ENCODE measurements around the gene MAST4. TPM values are rescaled to one million over a fixed set of nuclear protein-coding genes. Genes with fewer than 3 reads are reported as not detected.

The MAST4 gene
- total RNA-seq, 1 experiment from 2014 or later, result 10.9 TPM

DNA sequence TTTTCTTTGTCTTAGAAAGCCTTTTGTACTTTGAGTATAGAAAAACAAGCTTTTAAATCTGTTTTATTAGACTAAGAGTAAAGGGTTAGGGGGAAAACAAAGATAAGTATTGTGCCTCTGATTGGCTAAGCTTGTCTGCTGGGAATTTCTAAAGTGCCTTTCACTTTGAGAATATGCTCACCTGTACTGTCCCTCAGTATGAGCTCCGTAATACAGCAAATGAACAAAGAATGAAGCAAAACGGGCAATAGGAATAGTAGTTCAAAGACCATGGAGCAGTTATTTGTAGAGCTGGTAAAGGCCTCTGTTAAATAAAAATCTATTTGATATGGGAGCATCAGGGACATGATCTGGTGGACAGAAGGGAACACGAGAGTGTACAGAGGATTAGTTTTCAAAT, 277.8 kb downstream of the MAST4 start:
- CTCF ChIA-PET, result interaction anchor here (0.8 to 1.0 kb wide), 2 partner anchors 11 to 267 kb away, joined by 3 read pairs; no protein-coding TSS in a partner anchor
- intact Hi-C loops (cut with micrococcal nuclease; ENCODE audit: unreplicated experiment), result no loop called here

DNA sequence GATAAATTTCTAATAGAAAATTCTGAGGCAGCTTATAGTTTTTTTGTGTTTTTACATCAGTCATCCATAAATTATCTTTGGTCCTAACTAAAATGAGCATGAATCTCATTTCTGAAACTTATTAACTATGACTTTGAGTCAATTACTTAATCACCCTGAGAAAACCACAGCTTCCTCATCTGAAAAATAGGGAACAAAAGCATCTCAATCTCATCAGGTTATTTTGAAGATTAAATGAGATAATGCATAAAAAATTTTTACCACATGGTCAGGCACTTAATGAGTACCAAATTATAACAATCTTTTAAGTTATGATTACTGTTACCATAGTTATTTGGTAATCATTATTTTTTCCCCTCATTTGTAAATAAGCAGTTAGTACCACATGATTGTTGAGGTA, 279.1 kb downstream of the MAST4 start:
- no peak for DNase-seq
- CTCF ChIA-PET, result no interaction called here
- no TSS peak for BruUV-seq (replicated peaks)
- Mint-ChIP-seq H3K36me3 (ENCODE audit: insufficient read depth, unreplicated experiment) (no peaks in the 10 kb centered on the region), H3K27ac (ENCODE audit: unreplicated experiment) (no peak overlapping the region), H3K27me3 (ENCODE audit: unreplicated experiment) (no peaks in the 10 kb centered on the region), H3K9me3 (ENCODE audit: low read depth, unreplicated experiment) (no peaks in the 10 kb centered on the region), H3K4me1 (ENCODE audit: low read depth, unreplicated experiment) (peaks cover 48% of the 10 kb centered on the region), H3K4me3 (ENCODE audit: low read depth, unreplicated experiment) (no peak overlapping the region)
- intact Hi-C loops (cut with micrococcal nuclease; ENCODE audit: unreplicated experiment), result loop anchor here (5.0 kb wide), 1 partner anchor 127 kb away; no protein-coding TSS in a partner anchor
- TF ChIP-seq, protein P1, sequence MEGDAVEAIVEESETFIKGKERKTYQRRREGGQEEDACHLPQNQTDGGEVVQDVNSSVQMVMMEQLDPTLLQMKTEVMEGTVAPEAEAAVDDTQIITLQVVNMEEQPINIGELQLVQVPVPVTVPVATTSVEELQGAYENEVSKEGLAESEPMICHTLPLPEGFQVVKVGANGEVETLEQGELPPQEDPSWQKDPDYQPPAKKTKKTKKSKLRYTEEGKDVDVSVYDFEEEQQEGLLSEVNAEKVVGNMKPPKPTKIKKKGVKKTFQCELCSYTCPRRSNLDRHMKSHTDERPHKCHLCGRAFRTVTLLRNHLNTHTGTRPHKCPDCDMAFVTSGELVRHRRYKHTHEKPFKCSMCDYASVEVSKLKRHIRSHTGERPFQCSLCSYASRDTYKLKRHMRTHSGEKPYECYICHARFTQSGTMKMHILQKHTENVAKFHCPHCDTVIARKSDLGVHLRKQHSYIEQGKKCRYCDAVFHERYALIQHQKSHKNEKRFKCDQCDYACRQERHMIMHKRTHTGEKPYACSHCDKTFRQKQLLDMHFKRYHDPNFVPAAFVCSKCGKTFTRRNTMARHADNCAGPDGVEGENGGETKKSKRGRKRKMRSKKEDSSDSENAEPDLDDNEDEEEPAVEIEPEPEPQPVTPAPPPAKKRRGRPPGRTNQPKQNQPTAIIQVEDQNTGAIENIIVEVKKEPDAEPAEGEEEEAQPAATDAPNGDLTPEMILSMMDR (IDR thresholded peaks at IDR 0.05; ENCODE audit: unreplicated experiment), result no peak

More for the DNA sequence above, 277.8 kb downstream of the MAST4 start:
- TF ChIP-seq, protein P1 (IDR thresholded peaks at IDR 0.05; ENCODE audit: unreplicated experiment), result no peak
- Mint-ChIP-seq H3K4me1 (ENCODE audit: low read depth, unreplicated experiment) (peaks cover 43% of the 10 kb centered on the region), H3K27ac (ENCODE audit: unreplicated experiment) (no peak overlapping the region), H3K36me3 (ENCODE audit: insufficient read depth, unreplicated experiment) (no peaks in the 10 kb centered on the region), H3K4me3 (ENCODE audit: low read depth, unreplicated experiment) (no peak overlapping the region), H3K27me3 (ENCODE audit: unreplicated experiment) (no peaks in the 10 kb centered on the region), H3K9me3 (ENCODE audit: low read depth, unreplicated experiment) (no peaks in the 10 kb centered on the region)
- DNase-seq, result no peak
- BruUV-seq (replicated peaks), result no TSS peak

DNA sequence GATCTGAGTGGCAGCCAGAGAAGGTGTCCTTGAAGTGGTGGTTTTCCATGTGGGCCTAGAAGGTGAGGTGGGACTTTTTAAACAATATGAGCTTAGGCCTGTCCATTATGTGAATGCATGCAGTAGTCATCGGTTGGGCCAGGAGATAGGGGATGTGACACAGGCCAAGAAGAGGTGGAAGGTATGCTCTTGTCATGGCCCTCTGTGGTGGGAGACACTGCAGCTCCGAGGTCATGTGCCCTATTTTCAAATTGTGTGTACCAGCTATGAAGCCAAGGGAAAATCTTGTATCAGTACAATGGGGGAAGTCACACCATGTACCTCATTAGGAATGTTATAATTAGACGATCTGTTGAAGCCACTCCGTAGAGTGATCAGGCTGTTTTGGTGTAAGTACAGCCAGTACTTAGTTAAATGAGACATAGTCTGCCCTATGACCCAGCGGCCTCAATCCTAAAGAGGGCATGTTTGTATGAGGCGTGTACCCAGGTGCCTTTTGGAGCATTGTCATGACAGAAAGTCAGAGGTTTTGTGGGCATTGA, 280.1 kb downstream of the MAST4 start:
- Mint-ChIP-seq H3K4me3 (ENCODE audit: low read depth, unreplicated experiment) (no peak overlapping the region), H3K9me3 (ENCODE audit: low read depth, unreplicated experiment) (no peaks in the 10 kb centered on the region), H3K4me1 (ENCODE audit: low read depth, unreplicated experiment) (peaks cover 59% of the 10 kb centered on the region), H3K36me3 (ENCODE audit: insufficient read depth, unreplicated experiment) (peaks cover 2% of the 10 kb centered on the region), H3K27me3 (ENCODE audit: unreplicated experiment) (no peaks in the 10 kb centered on the region), H3K27ac (ENCODE audit: unreplicated experiment) (no peak overlapping the region)
- intact Hi-C loops (cut with micrococcal nuclease; ENCODE audit: unreplicated experiment), result loop anchor here (5.0 kb wide), 1 partner anchor 126 kb away; no protein-coding TSS in a partner anchor
- no peak for DNase-seq
- TF ChIP-seq, protein P1 (IDR thresholded peaks at IDR 0.05; ENCODE audit: unreplicated experiment), result no peak
- BruUV-seq (replicated peaks), result no TSS peak
- CTCF ChIA-PET, result interaction anchor here (0.6 kb wide), 1 partner anchor 32 kb away, joined by 5 read pairs; no protein-coding TSS in a partner anchor

DNA sequence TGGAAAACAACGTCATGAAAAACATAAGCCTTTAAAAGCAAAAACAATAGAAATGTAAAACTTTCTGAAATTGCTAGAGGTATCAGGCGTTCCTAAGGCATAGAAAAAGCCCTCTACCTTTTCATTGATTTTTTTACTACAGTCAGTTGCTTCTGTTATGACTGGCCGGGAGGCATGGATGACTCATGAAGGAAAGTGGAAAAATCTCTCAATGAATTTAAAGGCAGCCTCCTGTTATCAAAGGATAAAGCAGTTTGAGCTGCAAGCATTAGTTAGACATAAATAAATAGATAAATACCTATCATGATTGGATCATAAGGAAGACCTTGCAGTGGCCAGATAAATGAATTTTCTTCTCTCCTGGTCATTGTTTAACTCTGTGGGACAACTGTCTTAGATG, 281.6 kb downstream of the MAST4 start:
- H3K36me3 Mint-ChIP-seq (ENCODE audit: insufficient read depth, unreplicated experiment), result peaks cover 12% of the 10 kb centered on the region

More for the DNA sequence above, 281.6 kb downstream of the MAST4 start:
- no TSS peak for BruUV-seq (replicated peaks)
- Mint-ChIP-seq H3K27ac (ENCODE audit: unreplicated experiment) (peak overlapping the region; percentile 14), H3K4me1 (ENCODE audit: low read depth, unreplicated experiment) (peaks cover 74% of the 10 kb centered on the region), H3K4me3 (ENCODE audit: low read depth, unreplicated experiment) (no peak overlapping the region), H3K9me3 (ENCODE audit: low read depth, unreplicated experiment) (no peaks in the 10 kb centered on the region), H3K27me3 (ENCODE audit: unreplicated experiment) (no peaks in the 10 kb centered on the region)
- TF ChIP-seq, protein P1 (IDR thresholded peaks at IDR 0.05; ENCODE audit: unreplicated experiment), result no peak
- CTCF ChIA-PET, result interaction anchor here (0.6 to 1.0 kb wide), 2 partner anchors 10 to 34 kb away, joined by 6 to 8 read pairs; no protein-coding TSS in a partner anchor
- intact Hi-C loops (cut with micrococcal nuclease; ENCODE audit: unreplicated experiment), result loop anchor here (5.0 kb wide), 1 partner anchor 124 kb away; no protein-coding TSS in a partner anchor
- peak; percentile 52 for DNase-seq
